ENCODE data around the gene IRAK4.
"Not testable (repeated sequence)": the region's sequence is repeated elsewhere in the genome, so short reads cannot be mapped to it uniquely, and the experiment has no call there.

- not testable (repeated sequence) for TF ChIP-seq CTCF, POLR2A (IDR thresholded peaks at IDR 0.05)
Measured at GRCh38 chr12:43751360-43751759, 7.4 kb upstream of the IRAK4 start.

All from uterus (tissue), 2 donors.